Mesendoderm (in vitro differentiated cells): ENCODE data around the gene LRCOL1.

Source experiments
- DNase-seq: peaks from one replicate; pipeline ENCODE4 v3.0.0; 2013
- H2AK5ac ChIP-seq: 2 replicates; pipeline ENCODE4 v1.6.1; 2013; ENCODE audit warnings: low read length, inconsistent platforms
- H2BK120ac ChIP-seq: 2 replicates; pipeline ENCODE4 v1.6.1; 2013; ENCODE audit warnings: low read depth, mild to moderate bottlenecking, low read length, moderate library complexity, mixed read lengths
- H2BK15ac ChIP-seq: replicated peaks from 2 replicates; pipeline ENCODE4 v1.6.1; 2013; ENCODE audit warnings: low read depth, mild to moderate bottlenecking, moderate library complexity
- H2BK5ac ChIP-seq: 2 replicates; pipeline ENCODE4 v1.6.1; 2013; ENCODE audit warnings: low read length, inconsistent platforms
- H3K18ac ChIP-seq: 2 replicates; pipeline ENCODE4 v1.6.1; 2013; ENCODE audit warnings: mild to moderate bottlenecking, low read length, mixed read lengths
- H3K23ac ChIP-seq: one replicate; pipeline ENCODE4 v1.6.1; 2013; ENCODE audit warnings: low read length
- H3K27ac ChIP-seq: 2 replicates; pipeline ENCODE4 v1.5.1; 2013; ENCODE audit warnings: low read depth, mild to moderate bottlenecking, inconsistent platforms, low read length, moderate library complexity
- H3K27me3 ChIP-seq: 2 replicates; pipeline ENCODE4 v1.6.1; 2013; ENCODE audit warnings: low read length, control low read depth, mild to moderate bottlenecking, inconsistent platforms; ENCODE audit not compliant: insufficient read depth, poor library complexity
- H3K36me3 ChIP-seq: 2 replicates; pipeline ENCODE4 v1.6.1; 2013; ENCODE audit warnings: low read length, inconsistent platforms; ENCODE audit not compliant: control insufficient read depth, insufficient read depth
- H3K4ac ChIP-seq: one replicate; pipeline ENCODE4 v1.6.1; 2013; ENCODE audit warnings: low read depth, mild to moderate bottlenecking, low read length, moderate library complexity
- H3K4me1 ChIP-seq: 2 replicates; pipeline ENCODE4 v1.6.1; 2013; ENCODE audit warnings: low read depth, low read length, inconsistent platforms; ENCODE audit not compliant: control insufficient read depth
- H3K4me2 ChIP-seq: 2 replicates; pipeline ENCODE4 v1.6.1; 2013; ENCODE audit warnings: low read length
- H3K4me3 ChIP-seq: 2 replicates; pipeline ENCODE4 v1.5.1; 2013; ENCODE audit warnings: mild to moderate bottlenecking, low read length
- H3K56ac ChIP-seq: one replicate; pipeline ENCODE4 v1.6.1; 2013; ENCODE audit warnings: low read length
- H3K79me1 ChIP-seq: 2 replicates; pipeline ENCODE4 v1.6.1; 2013; ENCODE audit warnings: low read length, inconsistent platforms
- H3K79me2 ChIP-seq: 2 replicates; pipeline ENCODE4 v1.6.1; 2013; ENCODE audit warnings: mild to moderate bottlenecking, low read length; ENCODE audit not compliant: control insufficient read depth, insufficient read depth
- H3K9ac ChIP-seq: 2 replicates; pipeline ENCODE4 v1.6.1; 2013; ENCODE audit warnings: low read length, inconsistent platforms
- H4K5ac ChIP-seq: one replicate; pipeline ENCODE4 v1.6.1; 2013; ENCODE audit warnings: low read length
- H4K8ac ChIP-seq: one replicate; pipeline ENCODE4 v1.6.1; 2013; ENCODE audit warnings: low read depth, mild to moderate bottlenecking, control low read depth, low read length, moderate library complexity
- WGBS: extraction: QIAGEN DNeasy Blood & Tissue Kit; methylation state at CpG from one replicate; pipeline ENCODE4 v1.1.7; 2013; ENCODE audit warnings: low lambda C conversion rate, missing lambda C conversion rate; ENCODE audit not compliant: insufficient coverage; ENCODE audit errors: extremely low coverage; 5-methylcytosine and 5-hydroxymethylcytosine counted together

LRCOL1 gene

GRCh38 chr12:132625731-132626430 lies 15.5 kb upstream of the LRCOL1 start:
- H3K79me1 ChIP-seq, result no peaks in the 10 kb centered on the region
- no peak overlapping the region for H4K5ac ChIP-seq
- H2BK5ac ChIP-seq, result no peak overlapping the region
- no peak overlapping the region for H3K56ac ChIP-seq
- H3K4ac ChIP-seq, result no peak overlapping the region
- H3K36me3 ChIP-seq, result peaks cover 18% of the 10 kb centered on the region
- H3K9ac ChIP-seq, result no peak overlapping the region
- no peak overlapping the region for H2BK120ac ChIP-seq
- H3K27me3 ChIP-seq, result no peaks in the 10 kb centered on the region
- no peak overlapping the region for H2AK5ac ChIP-seq
- H4K8ac ChIP-seq, result no peak overlapping the region
- H3K4me3 ChIP-seq, result no peak overlapping the region
- H3K18ac ChIP-seq, result no peak overlapping the region
- no peak overlapping the region for H3K27ac ChIP-seq
- H3K23ac ChIP-seq, result no peak overlapping the region
- no peak overlapping the region for H3K4me2 ChIP-seq
- H3K4me1 ChIP-seq, result no peaks in the 10 kb centered on the region
- no peak for DNase-seq
- no peak overlapping the region for H2BK15ac ChIP-seq
- WGBS, result no CpG with 5 or more reads among the region's 24 CpGs
- no peaks in the 10 kb centered on the region for H3K79me2 ChIP-seq

GRCh38 chr12:132624910-132625630 lies 14.7 kb upstream of the LRCOL1 start:
- no peak overlapping the region for H3K56ac ChIP-seq
- H2BK5ac ChIP-seq, result no peak overlapping the region
- H3K18ac ChIP-seq, result no peak overlapping the region
- H3K4me3 ChIP-seq, result no peak overlapping the region
- H4K5ac ChIP-seq, result no peak overlapping the region
- peaks cover 18% of the 10 kb centered on the region for H3K36me3 ChIP-seq
- no peak for DNase-seq
- H3K27me3 ChIP-seq, result no peaks in the 10 kb centered on the region
- H3K27ac ChIP-seq, result no peak overlapping the region
- H3K4ac ChIP-seq, result no peak overlapping the region
- no peak overlapping the region for H4K8ac ChIP-seq
- H2BK15ac ChIP-seq, result no peak overlapping the region
- no peak overlapping the region for H2AK5ac ChIP-seq
- H3K79me1 ChIP-seq, result no peaks in the 10 kb centered on the region
- no peak overlapping the region for H3K9ac ChIP-seq
- no CpG with 5 or more reads among the region's 32 CpGs for WGBS
- no peak overlapping the region for H2BK120ac ChIP-seq
- no peak overlapping the region for H3K4me2 ChIP-seq
- no peaks in the 10 kb centered on the region for H3K4me1 ChIP-seq
- H3K79me2 ChIP-seq, result no peaks in the 10 kb centered on the region
- H3K23ac ChIP-seq, result no peak overlapping the region

GRCh38 chr12:132624186-132624855 lies 13.9 kb upstream of the LRCOL1 start:
- H3K27ac ChIP-seq, result no peak overlapping the region
- no peak overlapping the region for H4K5ac ChIP-seq
- H3K18ac ChIP-seq, result no peak overlapping the region
- no peaks in the 10 kb centered on the region for H3K79me2 ChIP-seq
- H2AK5ac ChIP-seq, result no peak overlapping the region
- no peak overlapping the region for H3K4me3 ChIP-seq
- H2BK120ac ChIP-seq, result no peak overlapping the region
- H3K36me3 ChIP-seq, result peaks cover 14% of the 10 kb centered on the region
- no peaks in the 10 kb centered on the region for H3K79me1 ChIP-seq
- H3K56ac ChIP-seq, result no peak overlapping the region
- WGBS, result no CpG with 5 or more reads among the region's 22 CpGs
- H3K4me2 ChIP-seq, result no peak overlapping the region
- H3K27me3 ChIP-seq, result no peaks in the 10 kb centered on the region
- no peak overlapping the region for H3K9ac ChIP-seq
- H4K8ac ChIP-seq, result no peak overlapping the region
- H3K23ac ChIP-seq, result no peak overlapping the region
- H2BK5ac ChIP-seq, result no peak overlapping the region
- no peak for DNase-seq
- H3K4ac ChIP-seq, result no peak overlapping the region
- no peaks in the 10 kb centered on the region for H3K4me1 ChIP-seq
- H2BK15ac ChIP-seq, result no peak overlapping the region

GRCh38 chr12:132623072-132623869 lies 12.9 kb upstream of the LRCOL1 start:
- Histone ChIP-seq H4K5ac (no peak overlapping the region), H4K8ac (no peak overlapping the region), H2BK120ac (no peak overlapping the region), H3K4me1 (no peaks in the 10 kb centered on the region), H3K9ac (no peak overlapping the region), H3K23ac (no peak overlapping the region), H3K79me2 (no peaks in the 10 kb centered on the region), H2BK5ac (no peak overlapping the region), H3K4me2 (no peak overlapping the region), H2AK5ac (no peak overlapping the region), H3K27ac (no peak overlapping the region), H3K18ac (no peak overlapping the region), H3K36me3 (peaks cover 12% of the 10 kb centered on the region), H3K4me3 (no peak overlapping the region), H2BK15ac (no peak overlapping the region), H3K27me3 (no peaks in the 10 kb centered on the region), H3K79me1 (no peaks in the 10 kb centered on the region), H3K56ac (no peak overlapping the region), H3K4ac (no peak overlapping the region)
- DNase-seq, result no peak
- no CpG with 5 or more reads among the region's 25 CpGs for WGBS

GRCh38 chr12:132622437-132623071 lies 12.2 kb upstream of the LRCOL1 start:
- H2BK120ac ChIP-seq, result no peak overlapping the region

More at GRCh38 chr12:132622437-132623071, 12.2 kb upstream of the LRCOL1 start:
- H3K18ac ChIP-seq, result no peak overlapping the region
- WGBS, result no CpG with 5 or more reads among the region's 11 CpGs
- no peak overlapping the region for H3K4me3 ChIP-seq
- no peaks in the 10 kb centered on the region for H3K4me1 ChIP-seq
- peak; percentile 35 for DNase-seq
- H3K23ac ChIP-seq, result no peak overlapping the region
- H2AK5ac ChIP-seq, result no peak overlapping the region
- H3K4me2 ChIP-seq, result no peak overlapping the region
- no peak overlapping the region for H4K5ac ChIP-seq
- no peak overlapping the region for H3K56ac ChIP-seq
- peaks cover 12% of the 10 kb centered on the region for H3K36me3 ChIP-seq
- no peak overlapping the region for H2BK15ac ChIP-seq
- H2BK5ac ChIP-seq, result no peak overlapping the region
- H4K8ac ChIP-seq, result no peak overlapping the region
- H3K79me1 ChIP-seq, result no peaks in the 10 kb centered on the region
- H3K79me2 ChIP-seq, result no peaks in the 10 kb centered on the region
- no peak overlapping the region for H3K27ac ChIP-seq
- H3K27me3 ChIP-seq, result peaks cover 3% of the 10 kb centered on the region
- no peak overlapping the region for H3K4ac ChIP-seq
- no peak overlapping the region for H3K9ac ChIP-seq
